Mucosa of descending colon (tissue), 3 donors: ENCODE data around the gene KLHL6. TPM values are rescaled to one million over a fixed set of nuclear protein-coding genes. Genes with fewer than 3 reads are reported as not detected.
"Not testable (repeated sequence)": the region's sequence is repeated elsewhere in the genome, so short reads cannot be mapped to it uniquely, and the experiment has no call there.

ENCODE experiments used
- ATAC-seq: fragments of 200-7000 bp; cut with Tn5 transposase; one replicate; pipeline ENCODE4 v1.9.1; 2020; ENCODE audit warnings: mild to moderate bottlenecking, moderate library complexity
- DNase-seq, 3 donors: peaks; one replicate each; pipeline ENCODE4 v3.0.0-alpha.2; 2020
- H3K36me3 ChIP-seq: fragments of 200-600 bp; one replicate; pipeline ENCODE4 v1.8.0; 2021; ENCODE audit warnings: low read depth, mild to moderate bottlenecking
- H3K4me1 ChIP-seq: fragments of 200-600 bp; one replicate; pipeline ENCODE4 v1.8.0; 2021; ENCODE audit warnings: low read depth, mild to moderate bottlenecking
- H3K4me3 ChIP-seq: fragments of 200-600 bp; one replicate; pipeline ENCODE4 v1.8.0; 2021; ENCODE audit warnings: mild to moderate bottlenecking
- H3K9me3 ChIP-seq: fragments of 200-600 bp; one replicate; pipeline ENCODE4 v1.8.0; 2021; ENCODE audit warnings: mild to moderate bottlenecking
- CTCF ChIP-seq: fragments of 200-600 bp; IDR thresholded peaks from one replicate; pipeline ENCODE4 v1.8.0; 2022; ENCODE audit warnings: antibody characterized with exemption, mild to moderate bottlenecking
- intact Hi-C, 2 donors: fragments of 100-400 bp; cut with DNase I in 1 of 2; cut with micrococcal nuclease in 1 of 2; formaldehyde crosslinking; loops; one replicate each; pipeline versions ENCODE4 v1.11.0 to v1.11.1; 2022; cut with DNase I, micrococcal nuclease
- total RNA-seq, 3 donors: library from RNA; stranded (reverse); fragmentation: NEBNext Ultra II Directional in 2 of 3; extraction: Animal tissue kit (Norgen Biotek cat#: 25700) in 2 of 3; gene quantifications; one replicate each; pipeline versions ENCODE4 v1.2.1 to v1.2.4, GENCODE V29; 2021 to 2023
- donor health status: DM: no; HTN: no; CAD: no; lungs with moderate emphysema.
- donor health status: DM: no; HTN: no; CAD: no.
- donor health status: DM: no; HTN: yes; CAD: no.

KLHL6 gene
- total RNA-seq, 3 donors from 2014 or later = 1.9 to 3.0 (median 1.9) TPM

- DNase-seq (no peak), ATAC-seq (no peak)
- TF ChIP-seq CTCF = no peak
- Histone ChIP-seq H3K4me1 (no peaks in the 10 kb centered on the region), H3K9me3 (no peaks in the 10 kb centered on the region), H3K36me3 (no peaks in the 10 kb centered on the region), H3K4me3 (no peak overlapping the region)
- intact Hi-C loops = no loop called here
Measured at GRCh38 chr3:183577346-183577745, 21.8 kb upstream of the KLHL6 start.

- Histone ChIP-seq H3K36me3 (no peaks in the 10 kb centered on the region), H3K9me3 (no peaks in the 10 kb centered on the region), H3K4me1 (no peaks in the 10 kb centered on the region), H3K4me3 (no peak overlapping the region)
- intact Hi-C loops = no loop called here
- ATAC-seq (no peak), DNase-seq (no peak)
- TF ChIP-seq CTCF = no peak
Measured at GRCh38 chr3:183576487-183577107, 21.1 kb upstream of the KLHL6 start.

- intact Hi-C loops = no loop called here
- H3K9me3 ChIP-seq = no peaks in the 10 kb centered on the region
- H3K36me3 ChIP-seq = no peaks in the 10 kb centered on the region
- no peak overlapping the region for H3K4me3 ChIP-seq
- ATAC-seq = no peak
- no peak for TF ChIP-seq CTCF
- DNase-seq = no peak
- H3K4me1 ChIP-seq = no peaks in the 10 kb centered on the region
Measured at GRCh38 chr3:183572935-183573334, 17.4 kb upstream of the KLHL6 start.

GRCh38 chr3:183570191-183570590 lies 14.7 kb upstream of the KLHL6 start:
- ATAC-seq, DNase-seq, H3K4me3 ChIP-seq, H3K9me3 ChIP-seq, H3K36me3 ChIP-seq, intact Hi-C loops, H3K4me1 ChIP-seq: not testable (repeated sequence)

GRCh38 chr3:183566880-183567279 lies 11.4 kb upstream of the KLHL6 start:
- DNase-seq (no peak), ATAC-seq (no peak)
- no peak for TF ChIP-seq CTCF
- Histone ChIP-seq H3K4me1 (no peaks in the 10 kb centered on the region), H3K36me3 (no peaks in the 10 kb centered on the region), H3K4me3 (no peak overlapping the region), H3K9me3 (no peaks in the 10 kb centered on the region)
- intact Hi-C loops = no loop called here

- H3K4me3 ChIP-seq = no peak overlapping the region
- intact Hi-C loops = no loop called here
- no peaks in the 10 kb centered on the region for H3K4me1 ChIP-seq
- no peaks in the 10 kb centered on the region for H3K36me3 ChIP-seq
- no peak for TF ChIP-seq CTCF
- ATAC-seq (no peak), DNase-seq (no peak)
- no peaks in the 10 kb centered on the region for H3K9me3 ChIP-seq
Measured at GRCh38 chr3:183564046-183564445, 8.5 kb upstream of the KLHL6 start.
